Sigmoid colon (tissue), 3 donors: ENCODE measurements around the gene KRTAP12-1.

Source experiments
- CTCF ChIP-seq, 4 experiments: fragments of 450-650 bp in 3 of 4; fragments of 200-600 bp in 1 of 4; IDR thresholded peaks; one replicate each; pipeline ENCODE4 v1.5.1; 2016 to 2019; ENCODE audit warnings: antibody characterized with exemption in 4 of 4, mild to moderate bottlenecking in 3 of 4, moderate library complexity in 2 of 4
- POLR2A ChIP-seq, 2 donors: fragments of 450-650 bp; IDR thresholded peaks; one replicate each; pipeline ENCODE4 v1.6.1; 2016; ENCODE audit warnings: antibody characterized with exemption in 2 of 2, mild to moderate bottlenecking in 2 of 2, moderate library complexity in 2 of 2

GRCh38 chr21:44702111-44702972 is 20.4 kb upstream of the KRTAP12-1 start:
- TF ChIP-seq CTCF (IDR thresholded peaks at IDR 0.05) = no peak
- TF ChIP-seq POLR2A (IDR thresholded peaks at IDR 0.05) = no peak
